ENCODE data around the gene CIDEC. TPM values are rescaled to one million over a fixed set of nuclear protein-coding genes. Genes with fewer than 3 reads are reported as not detected.
A peak's percentile ranks its signal among the peaks of the same experiment; 100 is the strongest.

CIDEC gene, protein sequence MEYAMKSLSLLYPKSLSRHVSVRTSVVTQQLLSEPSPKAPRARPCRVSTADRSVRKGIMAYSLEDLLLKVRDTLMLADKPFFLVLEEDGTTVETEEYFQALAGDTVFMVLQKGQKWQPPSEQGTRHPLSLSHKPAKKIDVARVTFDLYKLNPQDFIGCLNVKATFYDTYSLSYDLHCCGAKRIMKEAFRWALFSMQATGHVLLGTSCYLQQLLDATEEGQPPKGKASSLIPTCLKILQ
- total RNA-seq (2022) (0.71 and 1.3 TPM in 2 replicates), Bru-seq, nascent RNA (percentile 17 among the genes with signal in this experiment), BruChase-seq, experiment 1, labeled RNA remaining after a 6-hour chase (not detected), BruChase-seq, experiment 2, labeled RNA remaining after a 2-hour chase (percentile 6 among the genes with signal in this experiment)
- long read RNA-seq, partial matches to known transcripts = 0 of 1 reads
- long read RNA-seq, other reads (novel, unspliced or antisense) = 0 of 1 reads

DNA sequence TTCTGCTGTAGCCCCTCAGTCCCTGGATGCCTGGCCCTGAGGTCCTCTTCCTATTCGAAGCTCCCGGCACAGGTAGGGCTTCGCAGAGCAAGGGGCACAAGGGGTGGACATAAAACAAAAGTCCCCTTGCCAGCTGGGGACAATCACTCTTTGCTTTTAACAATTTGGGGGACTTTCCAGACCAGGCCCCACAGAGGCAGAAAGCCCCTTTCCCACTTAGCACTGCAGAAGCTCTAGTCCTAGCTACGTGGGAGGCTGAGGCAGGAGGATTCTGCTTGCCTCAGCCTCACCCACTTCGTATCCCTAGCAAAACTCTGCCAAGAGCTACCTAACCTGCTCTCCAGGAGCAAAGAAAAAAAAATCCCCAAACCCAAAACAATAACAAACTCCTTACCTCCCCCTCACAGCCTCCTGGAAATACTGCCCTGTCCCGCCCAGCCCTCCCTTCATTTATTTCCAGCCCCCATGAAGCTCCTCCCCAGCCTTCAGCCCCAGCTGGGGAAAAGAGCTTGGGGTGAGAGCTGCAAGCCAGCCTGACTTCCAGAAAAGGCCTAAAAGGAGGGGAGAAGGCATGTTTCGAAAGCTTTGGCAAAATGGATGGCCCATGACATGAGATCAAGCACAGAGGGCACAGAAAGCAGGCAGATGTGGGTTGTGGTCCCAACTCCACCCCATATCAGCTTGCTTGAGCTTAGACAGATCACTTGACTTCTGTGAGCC lies at the start of gene CIDEC:
Gene CIDEC (minus strand): TSS at position 424 of the 720 bp plus-strand sequence. CDS start 1,767 bp downstream, outside the sequence.
- no peak for DNase-seq
- Mint-ChIP-seq H3K27ac (ENCODE audit: unreplicated experiment) (peak within 1 kb of the TSS; percentile 58), H3K27me3 (ENCODE audit: unreplicated experiment) (no peaks in the 10 kb centered on the region), H3K9me3 (ENCODE audit: low read depth, unreplicated experiment) (no peaks in the 10 kb centered on the region), H3K36me3 (ENCODE audit: insufficient read depth, unreplicated experiment) (peaks cover 5% of the 10 kb centered on the region), H3K4me1 (ENCODE audit: low read depth, unreplicated experiment) (peaks cover 37% of the 10 kb centered on the region), H3K4me3 (ENCODE audit: low read depth, unreplicated experiment) (no peak within 1 kb of the TSS)
- CTCF ChIA-PET = interaction anchor here (0.6 kb wide), 1 partner anchor 15 kb away, joined by 3 read pairs; no protein-coding TSS in a partner anchor
- no peak for TF ChIP-seq CTCF (IDR thresholded peaks at IDR 0.05; ENCODE audit: unreplicated experiment)
- intact Hi-C loops (cut with micrococcal nuclease; ENCODE audit: unreplicated experiment) = no loop called here
- no TSS peak for BruUV-seq (replicated peaks)

DNA sequence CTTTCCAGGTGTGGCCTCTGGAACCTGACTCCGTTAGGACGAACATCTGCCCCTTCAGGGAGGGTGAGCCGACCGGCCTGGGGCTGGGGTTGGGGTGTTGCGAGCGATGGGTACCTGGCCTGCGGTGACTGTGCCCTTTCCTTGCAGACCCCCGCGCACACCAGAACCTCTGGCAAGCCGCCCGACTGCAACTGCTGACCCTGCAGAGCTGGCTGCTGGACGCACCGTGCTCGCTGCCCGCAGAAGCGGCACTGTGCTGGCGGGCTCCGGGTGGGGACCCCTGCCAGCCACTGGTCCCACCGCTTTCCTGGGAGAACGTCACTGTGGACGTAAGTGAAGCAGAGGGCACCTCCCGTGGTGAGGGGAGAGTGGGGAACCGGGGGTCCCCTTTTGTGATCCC lies 48.1 kb upstream of the CIDEC start:
- Mint-ChIP-seq H3K4me1 (ENCODE audit: low read depth, unreplicated experiment) (no peaks in the 10 kb centered on the region), H3K27ac (ENCODE audit: unreplicated experiment) (no peak overlapping the region), H3K4me3 (ENCODE audit: low read depth, unreplicated experiment) (no peak overlapping the region), H3K27me3 (ENCODE audit: unreplicated experiment) (no peaks in the 10 kb centered on the region), H3K9me3 (ENCODE audit: low read depth, unreplicated experiment) (no peaks in the 10 kb centered on the region), H3K36me3 (ENCODE audit: insufficient read depth, unreplicated experiment) (peaks cover 10% of the 10 kb centered on the region)
- intact Hi-C loops (cut with micrococcal nuclease; ENCODE audit: unreplicated experiment) = no loop called here
- CTCF ChIA-PET = no interaction called here
- DNase-seq = no peak
- TF ChIP-seq CTCF (IDR thresholded peaks at IDR 0.05; ENCODE audit: unreplicated experiment) = no peak
- BruUV-seq (replicated peaks) = no TSS peak

GRCh38 chr3:9918261-9919038 lies 38.4 kb upstream of the CIDEC start:
- H3K4me1 Mint-ChIP-seq (ENCODE audit: low read depth, unreplicated experiment) = peaks cover 9% of the 10 kb centered on the region
- no peak overlapping the region for H3K4me3 Mint-ChIP-seq (ENCODE audit: low read depth, unreplicated experiment)
- H3K27me3 Mint-ChIP-seq (ENCODE audit: unreplicated experiment) = no peaks in the 10 kb centered on the region
- intact Hi-C loops (cut with micrococcal nuclease; ENCODE audit: unreplicated experiment) = no loop called here
- TF ChIP-seq CTCF (IDR thresholded peaks at IDR 0.05; ENCODE audit: unreplicated experiment) = no peak
- BruUV-seq (replicated peaks) = no TSS peak
- peaks cover 11% of the 10 kb centered on the region for H3K36me3 Mint-ChIP-seq (ENCODE audit: insufficient read depth, unreplicated experiment)
- no peak for DNase-seq
- H3K9me3 Mint-ChIP-seq (ENCODE audit: low read depth, unreplicated experiment) = no peaks in the 10 kb centered on the region
- CTCF ChIA-PET = no interaction called here
- H3K27ac Mint-ChIP-seq (ENCODE audit: unreplicated experiment) = no peak overlapping the region

GRCh38 chr3:9917820-9918219 lies 37.8 kb upstream of the CIDEC start:
- Mint-ChIP-seq H3K4me3 (ENCODE audit: low read depth, unreplicated experiment) (peak overlapping the region; percentile 69), H3K9me3 (ENCODE audit: low read depth, unreplicated experiment) (no peaks in the 10 kb centered on the region), H3K27me3 (ENCODE audit: unreplicated experiment) (no peaks in the 10 kb centered on the region), H3K36me3 (ENCODE audit: insufficient read depth, unreplicated experiment) (peaks cover 11% of the 10 kb centered on the region), H3K27ac (ENCODE audit: unreplicated experiment) (no peak overlapping the region), H3K4me1 (ENCODE audit: low read depth, unreplicated experiment) (peaks cover 9% of the 10 kb centered on the region)
- no peak for TF ChIP-seq CTCF (IDR thresholded peaks at IDR 0.05; ENCODE audit: unreplicated experiment)
- CTCF ChIA-PET = interaction anchor here (1.7 kb wide), 1 partner anchor 20 kb away, joined by 4 read pairs; no protein-coding TSS in a partner anchor
- DNase-seq = no peak
- intact Hi-C loops (cut with micrococcal nuclease; ENCODE audit: unreplicated experiment) = no loop called here
- no TSS peak for BruUV-seq (replicated peaks)
